LNCAP (cell line): ENCODE results near the gene CCDC192.

Experiments used
- CTCF ChIP-seq: fragments of 450-650 bp; IDR thresholded peaks from 2 replicates; pipeline ENCODE4 v1.5.1; 2017; ENCODE audit warnings: mild to moderate bottlenecking

CCDC192 gene

GRCh38 chr5:127961006-127961762 lies 258.0 kb downstream of the CCDC192 start:
- no peak for TF ChIP-seq CTCF

- no peak for TF ChIP-seq CTCF
Measured at GRCh38 chr5:127961763-127962145, 258.6 kb downstream of the CCDC192 start.

GRCh38 chr5:127962491-127962890 lies 259.3 kb downstream of the CCDC192 start:
- TF ChIP-seq CTCF, result no peak

GRCh38 chr5:127963233-127963632 lies 260.0 kb downstream of the CCDC192 start:
- no peak for TF ChIP-seq CTCF

GRCh38 chr5:127963931-127964330 lies 260.7 kb downstream of the CCDC192 start:
- TF ChIP-seq CTCF, result no peak

GRCh38 chr5:127967323-127967982 lies 264.3 kb downstream of the CCDC192 start:
- TF ChIP-seq CTCF, result no peak

GRCh38 chr5:127967983-127968592 lies 264.9 kb downstream of the CCDC192 start:
- no peak for TF ChIP-seq CTCF
